ENCODE data around the gene FGD2. TPM values are rescaled to one million over a fixed set of nuclear protein-coding genes. Genes with fewer than 3 reads are reported as not detected.

The FGD2 gene
- total and polyA plus RNA-seq, 2 experiments from 2014 or later = 0.13 to 0.14 TPM

- no peak for TF ChIP-seq ZNF114 (CRISPR knock-in tag; IDR thresholded peaks at IDR 0.05)
- TF ChIP-seq REST (IDR thresholded peaks at IDR 0.05; ENCODE audit: unreplicated experiment) = peak; percentile 68
- H3K36me3 Mint-ChIP-seq (ENCODE audit: low read depth) = no peaks in the 10 kb centered on the region
- H3K79me2 ChIP-seq (replicated peaks; ENCODE audit: insufficient read depth) = no peaks in the 10 kb centered on the region
- no peaks in the 10 kb centered on the region for H3K9me3 Mint-ChIP-seq
- H3K4me1 Mint-ChIP-seq = no peaks in the 10 kb centered on the region
- no peaks in the 10 kb centered on the region for H3K4me1 ChIP-seq (ENCODE audit: insufficient read depth)
- no peaks in the 10 kb centered on the region for H3K36me3 ChIP-seq (ENCODE audit: insufficient read depth)
- H3K27ac Mint-ChIP-seq = no peak overlapping the region
- peaks cover 13% of the 10 kb centered on the region for H3K27me3 Mint-ChIP-seq (ENCODE audit: insufficient read depth, low read depth, poor library complexity)
- DNase-seq (ENCODE audit: low spot score) (no peak), ATAC-seq (peak; percentile 39; the same call in 2 of the 3 replicates)
- H4K20me1 ChIP-seq (replicated peaks; ENCODE audit: insufficient read depth) = no peaks in the 10 kb centered on the region
- no peak overlapping the region for H3K27ac ChIP-seq (ENCODE audit: low read depth)
- H3F3A ChIP-seq (replicated peaks; ENCODE audit: low read depth) = no peaks in the 10 kb centered on the region
- H3K27me3 ChIP-seq (ENCODE audit: insufficient read depth) = no peaks in the 10 kb centered on the region
- H3K9me2 ChIP-seq (ENCODE audit: insufficient read depth) = no peaks in the 10 kb centered on the region
- H2AFZ ChIP-seq = no peak overlapping the region
- H3K4me3 ChIP-seq = no peak overlapping the region
- no peak overlapping the region for H3K4me3 Mint-ChIP-seq
- no peak overlapping the region for H3K4me2 ChIP-seq
These were observed 2.0 kb downstream of the FGD2 start for GRCh38 chr6:37007340-37008043.

GRCh38 chr6:37008484-37009465 is 3.3 kb downstream of the FGD2 start:
- no peaks in the 10 kb centered on the region for H3K79me2 ChIP-seq (replicated peaks; ENCODE audit: insufficient read depth)
- Mint-ChIP-seq H3K9me3 (no peaks in the 10 kb centered on the region), H3K4me1 (peaks cover 1% of the 10 kb centered on the region; the same call in 2 of the 3 replicates), H3K36me3 (ENCODE audit: low read depth) (no peaks in the 10 kb centered on the region), H3K27ac (no peak overlapping the region), H3K4me3 (no peak overlapping the region; the same call in 2 of the 3 replicates), H3K27me3 (ENCODE audit: insufficient read depth, low read depth, poor library complexity) (peaks cover 9% of the 10 kb centered on the region)
- H3K36me3 ChIP-seq (ENCODE audit: insufficient read depth) = no peaks in the 10 kb centered on the region
- no peak for ATAC-seq
- H4K20me1 ChIP-seq (replicated peaks; ENCODE audit: insufficient read depth) = no peaks in the 10 kb centered on the region
- H3K27me3 ChIP-seq (ENCODE audit: insufficient read depth) = no peaks in the 10 kb centered on the region
- no peak overlapping the region for H3K27ac ChIP-seq (ENCODE audit: low read depth)
- H3F3A ChIP-seq (replicated peaks; ENCODE audit: low read depth) = no peaks in the 10 kb centered on the region
- no peak overlapping the region for H3K4me3 ChIP-seq
- H3K4me1 ChIP-seq (ENCODE audit: insufficient read depth) = no peaks in the 10 kb centered on the region
- DNase-seq (ENCODE audit: low spot score) = no peak
- no peak overlapping the region for H3K4me2 ChIP-seq
- H2AFZ ChIP-seq = no peak overlapping the region
- H3K9me2 ChIP-seq (ENCODE audit: insufficient read depth) = no peaks in the 10 kb centered on the region
- TF ChIP-seq EZH2phosphoT487 (IDR thresholded peaks at IDR 0.05; ENCODE audit: unreplicated experiment) = no peak
- no peak for TF ChIP-seq ZNF462 (CRISPR knock-in tag; IDR thresholded peaks at IDR 0.05)
- TF ChIP-seq NANOG (IDR thresholded peaks at IDR 0.05; ENCODE audit: borderline replicate concordance) = no peak
- no peak for TF ChIP-seq EZH2 (IDR thresholded peaks at IDR 0.05; ENCODE audit: low read depth, unreplicated experiment)
